CD4-positive, alpha-beta T cell treated with Interleukin-4 for 1 hour (primary cell): ENCODE data around the gene PRXL2C.
"Not testable (repeated sequence)": the region's sequence is repeated elsewhere in the genome, so short reads cannot be mapped to it uniquely, and the experiment has no call there.

Source experiments
- DNase-seq, 2 donors: peaks; one replicate each; pipeline ENCODE4 v3.0.0-alpha.2; 2020 to 2022

The PRXL2C gene

GRCh38 chr9:96655198-96655851, at the start of gene PRXL2C:
TSS of gene PRXL2C (minus strand) at chr9:96655317. CDS start at chr9:96655281, 36 bp downstream.
- DNase-seq, result peak; percentile 84 to 85

GRCh38 chr9:96700721-96701375, 45.7 kb upstream of the PRXL2C start:
- not testable (repeated sequence) for DNase-seq

GRCh38 chr9:96691326-96691725, 36.2 kb upstream of the PRXL2C start:
- DNase-seq, result no peak

GRCh38 chr9:96688745-96689464, 33.8 kb upstream of the PRXL2C start:
- no peak for DNase-seq

- DNase-seq, result no peak
Measured at GRCh38 chr9:96688187-96688586, 33.1 kb upstream of the PRXL2C start.

GRCh38 chr9:96686638-96687335, 31.7 kb upstream of the PRXL2C start:
- peak; percentile 82 to 83 for DNase-seq

- DNase-seq, result no peak
Measured at GRCh38 chr9:96680812-96681499, 25.8 kb upstream of the PRXL2C start.

GRCh38 chr9:96674906-96675538, 19.9 kb upstream of the PRXL2C start:
- no peak for DNase-seq

GRCh38 chr9:96673786-96674185, 18.7 kb upstream of the PRXL2C start:
- not testable (repeated sequence) for DNase-seq

- no peak for DNase-seq
Measured at GRCh38 chr9:96668868-96669534, 13.9 kb upstream of the PRXL2C start.

GRCh38 chr9:96667363-96667728, 12.2 kb upstream of the PRXL2C start:
- no peak for DNase-seq

- peak; percentile 13 to 61 for DNase-seq
Measured at GRCh38 chr9:96666653-96667362, 11.7 kb upstream of the PRXL2C start.

GRCh38 chr9:96665789-96666188, 10.7 kb upstream of the PRXL2C start:
- no peak for DNase-seq

GRCh38 chr9:96663506-96664120, 8.5 kb upstream of the PRXL2C start:
- no peak for DNase-seq

- no peak for DNase-seq
Measured at GRCh38 chr9:96661711-96662110, 6.6 kb upstream of the PRXL2C start.

GRCh38 chr9:96660692-96661248, 5.7 kb upstream of the PRXL2C start:
- DNase-seq, result no peak

- peak; percentile 90 for DNase-seq
Measured at GRCh38 chr9:96654450-96655197, 493 bp downstream of the PRXL2C start.

- DNase-seq, result peak in 1 of 2 donors; percentile 45
Measured at GRCh38 chr9:96651626-96652025, 3.5 kb downstream of the PRXL2C start.

GRCh38 chr9:96649620-96650324, 5.3 kb downstream of the PRXL2C start:
- no peak for DNase-seq
